OCI-LY3 (cell line): ENCODE data around the gene TEAD3.

Source experiments
- EZH2phosphoT487 ChIP-seq: fragments of 200-600 bp; shearing (Covaris generic); IDR thresholded peaks from 2 replicates; pipeline ENCODE4 v1.6.1; 2018; ENCODE audit warnings: antibody characterized with exemption, mixed run types, low read depth
- TF ChIP-seq, protein P1 (sequence below): fragments of 200-600, 300-600 bp; sonication (generic); IDR thresholded peaks from 2 replicates; pipeline ENCODE4 v1.5.1; 2014; ENCODE audit warnings: antibody characterized with exemption, low read length, low read depth

- TF ChIP-seq, protein P1, sequence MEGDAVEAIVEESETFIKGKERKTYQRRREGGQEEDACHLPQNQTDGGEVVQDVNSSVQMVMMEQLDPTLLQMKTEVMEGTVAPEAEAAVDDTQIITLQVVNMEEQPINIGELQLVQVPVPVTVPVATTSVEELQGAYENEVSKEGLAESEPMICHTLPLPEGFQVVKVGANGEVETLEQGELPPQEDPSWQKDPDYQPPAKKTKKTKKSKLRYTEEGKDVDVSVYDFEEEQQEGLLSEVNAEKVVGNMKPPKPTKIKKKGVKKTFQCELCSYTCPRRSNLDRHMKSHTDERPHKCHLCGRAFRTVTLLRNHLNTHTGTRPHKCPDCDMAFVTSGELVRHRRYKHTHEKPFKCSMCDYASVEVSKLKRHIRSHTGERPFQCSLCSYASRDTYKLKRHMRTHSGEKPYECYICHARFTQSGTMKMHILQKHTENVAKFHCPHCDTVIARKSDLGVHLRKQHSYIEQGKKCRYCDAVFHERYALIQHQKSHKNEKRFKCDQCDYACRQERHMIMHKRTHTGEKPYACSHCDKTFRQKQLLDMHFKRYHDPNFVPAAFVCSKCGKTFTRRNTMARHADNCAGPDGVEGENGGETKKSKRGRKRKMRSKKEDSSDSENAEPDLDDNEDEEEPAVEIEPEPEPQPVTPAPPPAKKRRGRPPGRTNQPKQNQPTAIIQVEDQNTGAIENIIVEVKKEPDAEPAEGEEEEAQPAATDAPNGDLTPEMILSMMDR = no peak
- no peak for TF ChIP-seq EZH2phosphoT487
These were observed 15.1 kb upstream of the TEAD3 start for GRCh38 chr6:35512006-35512405.
